Measurements from ENCODE around the gene FAM76A.

FAM76A gene

GRCh38 chr1:27682351-27682944 is 43.3 kb upstream of the FAM76A start:
- DNase-seq: no peak
- no peak overlapping the region for H4K8ac ChIP-seq (ENCODE audit: low read depth, low read length)
- no peak overlapping the region for H2BK120ac ChIP-seq (ENCODE audit: low read depth, low read length)
- H3K4me2 ChIP-seq (ENCODE audit: low read length): no peak overlapping the region
- WGBS (ENCODE audit: extremely low coverage, insufficient coverage, low lambda C conversion rate): no CpG with 5 or more reads among the region's 5 CpGs
- H3K27ac ChIP-seq (ENCODE audit: low read depth, low read length): no peak overlapping the region
- no peak overlapping the region for H4K5ac ChIP-seq (ENCODE audit: low read length)
- H3K9ac ChIP-seq (ENCODE audit: low read length): no peak overlapping the region
- no peak overlapping the region for H3K56ac ChIP-seq (ENCODE audit: low read length)
- no peak overlapping the region for H3K4ac ChIP-seq (ENCODE audit: low read depth, low read length)
- no peak overlapping the region for H3K4me3 ChIP-seq (ENCODE audit: low read length)
- H2BK5ac ChIP-seq (ENCODE audit: low read length): no peak overlapping the region
- no peaks in the 10 kb centered on the region for H3K4me1 ChIP-seq (ENCODE audit: control insufficient read depth, low read depth, low read length)
- no peaks in the 10 kb centered on the region for H3K79me1 ChIP-seq (ENCODE audit: low read length)
- H3K18ac ChIP-seq (ENCODE audit: low read length): no peak overlapping the region
- H2AK5ac ChIP-seq (ENCODE audit: low read length): no peak overlapping the region
- no peaks in the 10 kb centered on the region for H3K27me3 ChIP-seq (ENCODE audit: insufficient read depth, low read length, poor library complexity)
- no peaks in the 10 kb centered on the region for H3K36me3 ChIP-seq (ENCODE audit: control insufficient read depth, insufficient read depth, low read length)
- no peak overlapping the region for H2BK15ac ChIP-seq (replicated peaks; ENCODE audit: low read depth)
- no peaks in the 10 kb centered on the region for H3K79me2 ChIP-seq (ENCODE audit: control insufficient read depth, insufficient read depth, low read length)
- H3K23ac ChIP-seq (ENCODE audit: low read length): no peak overlapping the region

GRCh38 chr1:27684176-27684575 is 41.6 kb upstream of the FAM76A start:
- no peaks in the 10 kb centered on the region for H3K79me2 ChIP-seq (ENCODE audit: control insufficient read depth, insufficient read depth, low read length)
- no peak overlapping the region for H3K27ac ChIP-seq (ENCODE audit: low read depth, low read length)
- DNase-seq: no peak
- H3K56ac ChIP-seq (ENCODE audit: low read length): no peak overlapping the region
- no peak overlapping the region for H4K5ac ChIP-seq (ENCODE audit: low read length)
- H3K4ac ChIP-seq (ENCODE audit: low read depth, low read length): no peak overlapping the region
- H4K8ac ChIP-seq (ENCODE audit: low read depth, low read length): no peak overlapping the region
- H3K4me1 ChIP-seq (ENCODE audit: control insufficient read depth, low read depth, low read length): no peaks in the 10 kb centered on the region
- no peak overlapping the region for H2BK15ac ChIP-seq (replicated peaks; ENCODE audit: low read depth)
- H2BK5ac ChIP-seq (ENCODE audit: low read length): no peak overlapping the region
- no peaks in the 10 kb centered on the region for H3K79me1 ChIP-seq (ENCODE audit: low read length)
- no peaks in the 10 kb centered on the region for H3K27me3 ChIP-seq (ENCODE audit: insufficient read depth, low read length, poor library complexity)
- no peaks in the 10 kb centered on the region for H3K36me3 ChIP-seq (ENCODE audit: control insufficient read depth, insufficient read depth, low read length)
- H2AK5ac ChIP-seq (ENCODE audit: low read length): no peak overlapping the region
- no peak overlapping the region for H2BK120ac ChIP-seq (ENCODE audit: low read depth, low read length)
- WGBS (ENCODE audit: extremely low coverage, insufficient coverage, low lambda C conversion rate): no CpG with 5 or more reads among the region's 2 CpGs
- H3K4me3 ChIP-seq (ENCODE audit: low read length): no peak overlapping the region
- H3K23ac ChIP-seq (ENCODE audit: low read length): no peak overlapping the region
- H3K4me2 ChIP-seq (ENCODE audit: low read length): no peak overlapping the region
- H3K18ac ChIP-seq (ENCODE audit: low read length): no peak overlapping the region
- no peak overlapping the region for H3K9ac ChIP-seq (ENCODE audit: low read length)

DNA sequence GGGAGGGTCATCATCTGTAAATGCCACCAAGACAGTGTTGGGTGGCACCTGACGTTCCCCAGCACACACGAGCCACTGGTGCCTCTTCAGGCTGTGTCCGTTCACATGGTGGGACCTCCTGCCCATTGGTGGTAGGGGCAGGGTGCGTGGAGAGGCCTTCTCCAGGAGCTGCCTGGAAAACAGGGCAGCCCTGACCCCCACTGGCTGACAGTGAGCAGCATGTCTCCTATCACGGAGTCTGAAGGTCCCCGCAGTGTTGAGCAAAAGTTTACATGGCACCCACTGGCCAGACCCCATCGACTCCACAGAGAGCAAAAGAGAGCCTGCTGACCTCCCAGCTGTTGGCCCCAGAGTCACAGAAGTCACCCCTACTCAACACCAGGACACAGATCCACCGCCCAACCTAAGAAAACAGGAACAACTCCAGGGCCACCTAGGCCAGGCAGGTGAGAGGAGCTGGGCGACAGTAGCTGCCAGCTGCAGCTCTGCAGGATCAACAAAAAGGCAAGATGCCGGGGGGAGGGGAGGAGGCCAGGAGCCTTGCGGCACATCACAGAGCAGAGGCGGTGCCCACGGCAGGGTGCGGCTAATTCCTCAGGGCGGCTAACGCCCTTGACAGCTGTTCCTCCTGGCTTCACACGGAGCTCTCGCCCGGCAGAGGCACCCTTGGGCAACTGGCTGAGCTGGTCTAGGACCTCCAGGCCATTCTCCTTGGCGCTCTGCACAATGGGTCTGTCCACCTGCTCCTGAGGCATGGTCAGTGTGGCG is 39.4 kb upstream of the FAM76A start:
- WGBS (ENCODE audit: extremely low coverage, insufficient coverage, low lambda C conversion rate): no CpG with 5 or more reads among the region's 21 CpGs
- Histone ChIP-seq H3K56ac (ENCODE audit: low read length) (no peak overlapping the region), H3K36me3 (ENCODE audit: control insufficient read depth, insufficient read depth, low read length) (no peaks in the 10 kb centered on the region), H3K18ac (ENCODE audit: low read length) (no peak overlapping the region), H3K27me3 (ENCODE audit: insufficient read depth, low read length, poor library complexity) (no peaks in the 10 kb centered on the region), H2BK15ac (replicated peaks; ENCODE audit: low read depth) (no peak overlapping the region), H3K79me2 (ENCODE audit: control insufficient read depth, insufficient read depth, low read length) (no peaks in the 10 kb centered on the region), H4K8ac (ENCODE audit: low read depth, low read length) (no peak overlapping the region), H4K5ac (ENCODE audit: low read length) (no peak overlapping the region), H2BK120ac (ENCODE audit: low read depth, low read length) (no peak overlapping the region), H3K4me1 (ENCODE audit: control insufficient read depth, low read depth, low read length) (no peaks in the 10 kb centered on the region), H3K4me3 (ENCODE audit: low read length) (no peak overlapping the region), H3K27ac (ENCODE audit: low read depth, low read length) (no peak overlapping the region), H2BK5ac (ENCODE audit: low read length) (no peak overlapping the region), H3K23ac (ENCODE audit: low read length) (peak overlapping the region; percentile 74), H2AK5ac (ENCODE audit: low read length) (no peak overlapping the region), H3K9ac (ENCODE audit: low read length) (no peak overlapping the region), H3K4ac (ENCODE audit: low read depth, low read length) (no peak overlapping the region), H3K4me2 (ENCODE audit: low read length) (no peak overlapping the region), H3K79me1 (ENCODE audit: low read length) (no peaks in the 10 kb centered on the region)
- peak; percentile 11 for DNase-seq

DNA sequence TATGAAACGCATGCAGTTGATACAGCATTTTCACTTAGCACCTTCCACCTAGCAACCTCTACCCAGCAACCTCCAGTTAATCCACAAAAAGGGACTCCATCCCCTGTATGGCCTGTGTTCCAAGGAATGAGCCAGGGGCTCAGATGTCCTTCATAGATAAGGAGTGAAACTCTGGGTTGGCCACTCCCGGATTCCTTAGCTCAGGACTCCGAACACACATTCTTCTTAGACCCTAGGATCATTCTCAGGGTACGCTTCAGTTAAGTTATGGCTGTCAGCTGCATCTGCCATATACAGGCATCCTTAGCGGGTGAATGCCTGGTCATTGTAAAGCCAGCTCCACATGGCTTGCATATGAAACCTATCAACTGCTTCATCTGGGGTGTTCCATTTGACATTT is 37.9 kb upstream of the FAM76A start:
- Histone ChIP-seq H3K79me1 (ENCODE audit: low read length) (no peaks in the 10 kb centered on the region), H3K4me3 (ENCODE audit: low read length) (no peak overlapping the region), H2BK120ac (ENCODE audit: low read depth, low read length) (no peak overlapping the region), H4K5ac (ENCODE audit: low read length) (no peak overlapping the region), H3K27ac (ENCODE audit: low read depth, low read length) (no peak overlapping the region), H3K23ac (ENCODE audit: low read length) (no peak overlapping the region), H3K36me3 (ENCODE audit: control insufficient read depth, insufficient read depth, low read length) (no peaks in the 10 kb centered on the region), H4K8ac (ENCODE audit: low read depth, low read length) (no peak overlapping the region), H2BK5ac (ENCODE audit: low read length) (no peak overlapping the region), H2BK15ac (replicated peaks; ENCODE audit: low read depth) (no peak overlapping the region), H3K4ac (ENCODE audit: low read depth, low read length) (no peak overlapping the region), H3K4me2 (ENCODE audit: low read length) (no peak overlapping the region), H3K9ac (ENCODE audit: low read length) (no peak overlapping the region), H3K27me3 (ENCODE audit: insufficient read depth, low read length, poor library complexity) (no peaks in the 10 kb centered on the region), H3K56ac (ENCODE audit: low read length) (no peak overlapping the region), H3K79me2 (ENCODE audit: control insufficient read depth, insufficient read depth, low read length) (no peaks in the 10 kb centered on the region), H3K4me1 (ENCODE audit: control insufficient read depth, low read depth, low read length) (no peaks in the 10 kb centered on the region), H2AK5ac (ENCODE audit: low read length) (no peak overlapping the region), H3K18ac (ENCODE audit: low read length) (no peak overlapping the region)
- no CpG with 5 or more reads among the region's 5 CpGs for WGBS (ENCODE audit: extremely low coverage, insufficient coverage, low lambda C conversion rate)
- DNase-seq: peak; percentile 40

DNA sequence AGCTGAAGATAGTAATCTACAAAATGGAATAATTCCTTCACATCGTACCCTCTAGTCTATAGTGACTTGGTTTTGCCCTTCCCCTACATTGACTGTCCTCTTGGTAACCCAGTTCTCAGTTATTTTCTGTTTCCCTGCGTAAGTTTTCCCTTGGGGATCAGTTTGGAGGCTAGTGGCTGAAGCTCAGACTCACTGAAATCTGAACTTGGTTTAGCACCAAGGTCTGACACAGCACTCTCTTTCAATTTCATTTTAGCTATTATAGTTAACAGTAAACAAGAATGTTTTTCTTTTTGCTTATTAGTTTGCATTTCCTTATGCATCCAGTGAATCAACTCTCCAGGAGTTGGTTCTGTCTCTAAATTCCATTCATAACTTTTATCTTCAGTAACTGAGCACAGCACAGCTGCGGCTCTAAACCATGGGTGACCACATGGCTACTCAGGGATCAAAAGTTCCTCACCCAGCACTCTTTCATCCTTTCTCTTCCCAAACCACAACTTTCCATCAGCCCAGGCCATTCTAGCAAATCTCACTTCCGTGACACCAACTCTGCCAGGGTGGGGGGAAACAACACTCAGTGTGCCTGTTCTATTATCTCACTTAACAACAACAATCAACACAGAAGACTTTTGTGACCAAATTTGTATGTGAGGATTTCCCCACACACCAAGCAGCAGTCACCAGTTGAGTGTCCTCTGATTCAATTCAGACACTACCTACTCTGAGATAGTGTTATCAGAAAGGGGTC is 36.2 kb upstream of the FAM76A start:
- Histone ChIP-seq H2AK5ac (ENCODE audit: low read length) (no peak overlapping the region), H2BK15ac (replicated peaks; ENCODE audit: low read depth) (no peak overlapping the region), H4K8ac (ENCODE audit: low read depth, low read length) (no peak overlapping the region), H3K18ac (ENCODE audit: low read length) (no peak overlapping the region), H3K79me2 (ENCODE audit: control insufficient read depth, insufficient read depth, low read length) (no peaks in the 10 kb centered on the region), H3K79me1 (ENCODE audit: low read length) (no peaks in the 10 kb centered on the region), H4K5ac (ENCODE audit: low read length) (no peak overlapping the region), H2BK5ac (ENCODE audit: low read length) (no peak overlapping the region), H3K4me3 (ENCODE audit: low read length) (no peak overlapping the region), H2BK120ac (ENCODE audit: low read depth, low read length) (no peak overlapping the region), H3K4me2 (ENCODE audit: low read length) (no peak overlapping the region), H3K4ac (ENCODE audit: low read depth, low read length) (no peak overlapping the region), H3K27ac (ENCODE audit: low read depth, low read length) (no peak overlapping the region), H3K4me1 (ENCODE audit: control insufficient read depth, low read depth, low read length) (no peaks in the 10 kb centered on the region), H3K56ac (ENCODE audit: low read length) (no peak overlapping the region), H3K23ac (ENCODE audit: low read length) (no peak overlapping the region), H3K27me3 (ENCODE audit: insufficient read depth, low read length, poor library complexity) (no peaks in the 10 kb centered on the region), H3K36me3 (ENCODE audit: control insufficient read depth, insufficient read depth, low read length) (no peaks in the 10 kb centered on the region), H3K9ac (ENCODE audit: low read length) (no peak overlapping the region)
- no peak for DNase-seq
- no CpG with 5 or more reads among the region's 4 CpGs for WGBS (ENCODE audit: extremely low coverage, insufficient coverage, low lambda C conversion rate)

Measured in mesendoderm (in vitro differentiated cells).